NCI-H524 treated with DMSO at 0.1 percent for 48 hours (cell line): ENCODE results near the gene ABT1.

Source experiments
- DNase-seq: peaks from one replicate; lab custom pipeline; 2025; lab: John Stamatoyannopoulos, UW

The ABT1 gene

DNA sequence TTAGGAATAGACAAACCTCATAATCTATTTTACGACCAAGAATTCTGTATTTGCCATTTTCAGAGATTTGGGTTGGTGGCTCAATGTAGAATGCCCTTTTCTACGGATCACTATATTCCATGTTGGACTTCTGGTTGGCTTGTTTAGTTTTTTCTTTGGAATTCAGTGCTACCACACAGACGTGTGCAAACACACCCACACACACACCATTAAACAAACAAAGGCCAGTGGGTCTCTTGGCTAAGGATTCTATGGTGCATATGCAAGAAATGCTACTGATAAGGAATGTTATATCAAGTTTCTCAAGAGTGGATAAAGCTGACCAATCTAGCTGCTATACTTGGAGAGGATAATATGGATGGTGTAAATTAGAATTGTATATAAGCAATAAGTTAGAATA, 8.0 kb downstream of the ABT1 start:
- no peak for DNase-seq

DNA sequence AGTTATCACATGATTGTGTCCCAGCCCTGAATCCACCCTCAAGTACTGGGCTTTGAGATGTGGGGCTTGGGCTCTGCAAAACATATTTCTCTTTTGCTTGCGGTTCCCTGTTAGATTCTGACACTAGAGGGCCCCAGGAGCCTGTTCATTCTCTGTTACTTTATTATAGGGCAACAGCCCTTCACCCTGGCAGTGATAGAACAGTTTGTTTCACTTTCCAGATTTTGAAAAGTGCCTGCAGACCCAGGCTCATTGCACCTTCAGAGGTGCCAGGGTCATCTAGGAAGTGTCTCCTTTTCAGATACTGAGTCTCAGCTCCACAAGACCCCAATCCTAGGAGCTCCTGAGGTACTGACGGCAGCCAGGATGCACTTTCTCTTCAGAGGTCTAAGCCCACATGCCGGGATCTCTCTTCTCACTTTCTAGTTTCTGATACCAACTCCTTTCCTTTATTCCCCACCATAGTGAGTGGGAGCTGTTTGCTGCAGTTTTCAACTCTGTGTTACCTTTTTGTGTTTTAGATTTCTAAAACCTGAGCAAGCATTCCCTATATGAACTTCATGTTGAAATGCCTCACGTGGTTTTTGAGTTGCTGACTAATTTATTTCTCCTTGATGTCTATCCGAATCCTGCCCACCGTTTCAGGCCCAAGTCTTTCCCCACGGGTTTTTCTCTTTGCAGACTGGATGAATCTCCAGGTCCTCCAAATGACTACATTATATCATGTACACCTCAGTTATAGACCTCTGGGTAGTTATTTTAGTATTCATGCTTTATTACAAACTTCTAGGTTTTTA, 10.9 kb downstream of the ABT1 start:
- DNase-seq: no peak

DNA sequence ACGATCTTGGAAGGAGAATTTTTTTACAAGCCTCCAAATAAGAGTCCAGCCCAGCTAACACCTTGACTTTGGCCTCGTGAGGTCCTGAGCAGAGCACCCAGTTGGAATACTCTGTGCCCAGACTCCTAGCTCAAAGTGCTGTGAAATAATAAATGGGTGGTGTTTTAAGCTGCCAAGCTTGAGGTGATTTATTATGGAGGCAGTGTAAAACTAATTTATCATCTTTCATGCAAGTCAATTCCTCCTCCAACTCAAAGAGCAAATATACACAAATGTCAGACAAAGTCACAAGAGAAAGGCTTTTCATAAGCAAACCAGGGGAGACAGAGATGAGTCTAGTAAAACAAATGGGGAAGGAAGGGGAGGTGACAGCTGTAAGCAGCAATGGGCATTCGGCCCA, 12.7 kb downstream of the ABT1 start:
- DNase-seq: no peak

DNA sequence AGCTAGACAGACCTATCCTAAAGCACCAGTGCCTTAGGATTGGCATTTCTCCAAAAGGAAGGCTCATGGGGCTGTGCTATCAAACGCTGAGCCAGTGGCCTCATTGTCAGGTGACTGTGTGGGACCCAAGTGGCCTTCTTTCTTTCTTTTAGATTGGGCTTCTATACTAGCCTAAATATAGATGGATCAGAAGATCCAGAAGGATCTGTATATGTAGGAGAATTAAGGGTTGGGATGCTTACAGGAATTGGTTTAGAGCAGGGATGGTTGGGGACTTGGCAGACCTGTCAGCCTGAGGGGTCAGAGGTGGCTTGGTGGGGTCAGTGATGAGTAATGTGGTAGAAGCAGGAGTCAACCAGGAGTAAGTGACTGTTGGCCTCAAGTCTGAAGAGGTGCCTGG, 14.8 kb downstream of the ABT1 start:
- no peak for DNase-seq

DNA sequence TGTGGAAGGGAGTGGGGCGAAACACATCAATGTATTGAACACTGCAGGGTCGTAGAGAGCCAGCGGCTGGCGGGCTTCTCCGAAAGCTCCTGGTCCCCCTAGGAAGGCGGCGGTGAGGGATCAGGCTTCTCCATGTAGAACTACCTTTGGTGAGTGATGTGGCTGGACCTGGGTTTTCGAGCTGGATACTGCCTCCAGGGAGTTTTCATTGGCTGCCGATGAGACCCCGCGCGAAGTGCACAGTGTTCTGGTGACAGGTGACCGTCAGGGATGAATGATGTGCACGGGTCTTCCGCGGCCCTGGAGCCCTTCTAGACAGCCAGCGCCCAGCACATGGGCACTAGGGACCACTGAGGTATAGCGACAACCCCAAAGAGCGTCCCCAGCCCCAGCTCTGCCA, 16.4 kb downstream of the ABT1 start:
- DNase-seq: no peak

DNA sequence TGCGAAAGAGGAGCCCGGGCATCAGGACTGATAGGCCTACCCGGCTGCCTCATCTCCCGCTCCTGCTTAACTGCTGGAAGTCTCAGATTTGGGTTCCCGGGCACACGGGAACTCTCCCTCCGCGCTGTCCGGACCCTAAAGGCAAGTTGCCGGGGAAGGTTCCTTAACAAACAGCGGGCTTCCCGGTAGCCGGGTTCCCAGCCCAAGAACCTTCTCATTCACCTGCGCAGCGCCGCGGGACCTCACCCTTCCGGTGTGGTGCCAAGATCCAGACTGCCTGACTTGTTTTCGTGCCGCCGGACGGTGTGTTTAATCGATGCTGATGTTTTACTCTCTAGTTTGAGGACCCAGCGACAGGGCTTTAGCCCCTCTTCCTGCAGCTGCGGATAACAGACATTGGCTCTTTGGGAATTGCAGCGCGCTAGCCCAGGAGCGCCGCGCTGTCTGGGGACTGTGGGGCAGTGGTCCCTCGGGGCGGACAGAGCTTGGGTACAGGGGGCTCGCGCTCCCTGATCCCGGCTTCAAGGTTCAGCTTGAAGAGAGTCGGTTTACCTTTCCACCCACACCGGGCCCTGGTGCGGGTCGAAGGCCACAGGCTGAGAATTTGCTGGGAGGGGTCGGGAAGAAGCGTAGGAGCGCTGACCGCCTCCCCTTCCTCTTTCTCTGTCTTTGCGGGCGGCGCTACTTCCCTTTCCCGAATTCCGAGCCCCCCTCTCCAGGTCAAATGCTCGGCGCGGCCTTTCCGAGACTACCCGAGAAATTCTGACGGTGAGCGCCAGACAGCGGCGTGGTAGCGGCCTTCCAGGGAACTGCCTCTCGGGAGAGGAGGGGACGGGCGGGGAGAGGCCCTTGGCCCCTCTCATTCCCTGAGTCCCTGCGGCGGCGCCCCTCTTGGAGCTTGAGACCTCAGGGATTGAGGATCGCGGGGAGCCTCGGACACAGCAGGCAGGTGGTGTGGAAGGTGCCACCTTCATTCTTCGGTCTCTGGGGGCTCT, 17.2 kb downstream of the ABT1 start:
- DNase-seq: no peak

DNA sequence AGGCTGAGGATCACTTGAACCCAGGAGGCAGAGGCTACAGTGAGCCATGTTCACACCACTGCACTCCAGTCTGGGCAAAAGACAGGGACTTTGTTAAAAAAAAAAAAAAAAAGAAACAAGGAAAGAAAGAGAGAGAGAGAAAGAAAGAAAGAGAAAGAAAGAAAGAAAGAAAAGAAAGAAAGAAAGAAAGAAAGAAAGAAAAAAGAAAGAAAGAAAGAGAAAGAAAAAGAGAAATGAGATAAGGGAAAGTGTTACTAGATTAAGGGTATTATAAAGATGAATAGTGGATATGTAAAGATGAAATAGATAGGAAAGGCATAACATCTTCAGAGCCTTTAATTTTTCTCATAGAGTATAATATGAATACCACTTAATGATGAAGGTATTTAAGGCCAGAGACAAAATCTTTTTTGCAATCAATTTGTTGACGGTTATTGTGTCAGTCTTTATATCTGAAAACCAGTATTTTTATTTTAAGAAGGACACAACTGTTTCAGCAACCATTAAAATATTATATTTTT, 26.6 kb downstream of the ABT1 start:
- no peak for DNase-seq

DNA sequence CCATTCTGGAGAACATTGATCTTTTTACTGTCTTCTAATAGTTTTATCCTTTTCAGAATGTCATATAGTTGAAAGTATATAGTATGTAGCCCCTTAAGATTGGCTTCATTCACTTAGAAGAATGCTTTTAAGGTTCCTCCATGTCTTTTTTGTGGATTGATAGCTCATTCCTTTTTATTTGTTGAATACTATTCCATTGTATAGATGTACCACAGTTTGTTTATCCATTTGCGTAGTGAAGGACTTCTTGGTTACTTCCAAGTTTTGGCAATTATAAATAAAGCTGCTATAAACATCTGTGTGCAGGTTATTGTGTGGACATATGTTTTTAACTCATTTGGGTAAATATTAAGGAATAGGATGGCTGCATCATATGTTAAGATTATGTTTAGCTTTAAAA, 27.8 kb downstream of the ABT1 start:
- no peak for DNase-seq

DNA sequence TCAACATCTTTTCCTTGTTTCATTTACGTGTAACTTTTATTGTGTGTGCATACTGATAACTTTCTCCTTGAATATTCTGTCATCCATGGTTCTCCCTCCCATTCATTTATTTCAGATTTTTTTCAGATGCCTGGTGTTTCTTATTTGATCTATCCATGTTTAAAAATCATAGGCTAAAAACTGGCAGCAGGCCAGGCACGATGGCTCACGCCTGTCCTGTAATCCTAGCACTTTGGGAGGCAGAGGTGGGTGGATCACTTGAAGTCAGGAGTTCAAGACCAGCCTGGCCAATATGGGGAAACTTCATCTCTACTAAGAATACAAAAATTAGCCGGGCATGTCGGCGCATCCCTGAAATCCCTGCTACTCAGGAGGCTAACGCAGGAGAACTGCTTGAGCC, 31.1 kb downstream of the ABT1 start:
- DNase-seq: no peak

DNA sequence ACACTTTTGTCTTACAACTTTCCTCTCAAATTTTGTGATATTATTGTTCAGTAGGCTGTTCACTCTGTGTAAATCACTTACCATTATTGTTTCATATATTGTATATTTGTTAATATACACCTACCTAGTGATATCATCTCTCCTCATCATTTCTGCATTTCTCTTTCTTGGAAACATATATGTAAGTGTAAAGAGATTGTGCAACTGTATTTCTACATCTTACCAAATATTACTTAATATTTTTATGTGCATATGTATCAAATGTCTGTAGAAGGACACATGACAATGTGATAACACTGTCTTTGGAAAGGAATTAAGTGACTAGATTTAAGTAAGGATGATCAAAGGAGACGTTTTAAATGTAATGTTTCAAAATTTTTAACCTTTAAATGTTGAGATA, 32.6 kb downstream of the ABT1 start:
- DNase-seq: no peak

DNA sequence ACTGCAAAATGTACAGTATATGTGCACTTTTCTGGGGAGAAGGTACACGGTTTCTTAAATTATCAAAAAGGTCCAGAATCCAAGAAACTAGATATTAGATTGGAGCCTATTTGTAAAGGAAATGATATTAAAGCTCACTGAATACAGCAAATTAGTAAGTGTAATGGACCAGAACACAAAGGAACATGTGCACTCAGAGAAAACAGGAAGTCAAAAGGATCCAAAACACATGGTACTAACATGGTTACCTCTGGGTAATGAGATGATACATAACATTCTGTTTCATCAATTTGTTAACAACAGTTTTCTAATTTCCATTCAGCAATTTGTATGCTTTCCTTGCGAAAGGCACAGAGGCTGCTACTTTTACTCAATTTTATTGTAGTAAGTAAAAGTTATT, 44.1 kb downstream of the ABT1 start:
- no peak for DNase-seq

DNA sequence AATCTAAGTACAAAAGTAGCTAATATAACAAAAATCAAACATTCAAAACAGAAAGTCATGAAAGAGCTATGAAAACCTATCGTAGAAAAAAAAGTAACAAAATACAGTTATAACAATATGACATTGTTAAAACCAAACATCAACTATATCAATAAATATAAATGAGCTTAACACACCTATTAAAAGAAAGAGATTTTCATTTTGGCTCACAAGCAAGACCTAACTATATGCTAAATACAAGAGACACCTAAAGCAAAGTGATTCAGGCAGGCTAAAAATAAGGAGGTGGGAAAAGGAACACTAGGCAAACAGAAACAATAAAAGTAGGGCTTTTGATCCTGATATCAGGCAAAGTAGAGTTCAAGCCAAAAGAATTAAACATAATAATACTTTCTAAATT, 49.3 kb downstream of the ABT1 start:
- no peak for DNase-seq
